Measurements from ENCODE around the gene PHF5A.
"Not testable (repeated sequence)": the region's sequence is repeated elsewhere in the genome, so short reads cannot be mapped to it uniquely, and the experiment has no call there.

The PHF5A gene

GRCh38 chr22:41471568-41471967, 3.1 kb upstream of the PHF5A start:
- Histone ChIP-seq H3K4me2 (peak overlapping the region in 2 of 11 experiments; percentile 90 to 97; a peak in 1 of 22 replicates), H3K27me3 (no peaks in the 10 kb centered on the region), H3K9ac (no peak overlapping the region), H3K4me3 (no peak overlapping the region), H3K4me1 (peaks cover 29 to 48% (median 35%) of the 10 kb centered on the region in 10 experiments), H3K9me3 (replicated peaks in 1 of 11) (peaks cover 0 to 2% (median 0%) of the 10 kb centered on the region in 11 experiments; a peak in 1 of 22 replicates), H3K27ac (no peak overlapping the region), H3K36me3 (peaks cover 34 to 67% (median 51%) of the 10 kb centered on the region in 11 experiments), H4K20me1 (peaks cover 4 to 68% (median 38%) of the 10 kb centered on the region in 11 experiments; a peak in 15 of 22 replicates)
- TF ChIP-seq Cebpa-rat (IDR thresholded peaks at IDR 0.05) = no peak

- Histone ChIP-seq H3K27ac (no peak overlapping the region), H3K9ac (peak overlapping the region in 2 of 11 experiments; percentile 92; a peak in 2 of 22 replicates), H3K9me3 (replicated peaks in 1 of 11) (no peaks in the 10 kb centered on the region), H3K4me3 (peak overlapping the region in 1 of 10 experiments; percentile 86; a peak in 3 of 20 replicates), H3K4me1 (peaks cover 29 to 46% (median 39%) of the 10 kb centered on the region in 10 experiments), H3K36me3 (peaks cover 40 to 68% (median 57%) of the 10 kb centered on the region in 11 experiments), H3K27me3 (no peaks in the 10 kb centered on the region), H4K20me1 (peaks cover 4 to 66% (median 34%) of the 10 kb centered on the region in 11 experiments; a peak in 15 of 22 replicates), H3K4me2 (peak overlapping the region; percentile 82 to 97 (median 93); a peak in 21 of 22 replicates)
- TF ChIP-seq Cebpa-rat (IDR thresholded peaks at IDR 0.05) = no peak
Observed at GRCh38 chr22:41470886-41471285, 2.4 kb upstream of the PHF5A start.

GRCh38 chr22:41469218-41469851, 843 bp upstream of the PHF5A start:
- no peaks in the 10 kb centered on the region for H3K9me3 ChIP-seq (replicated peaks in 1 of 11)
- peaks cover 4 to 64% (median 24%) of the 10 kb centered on the region in 11 experiments; a peak in 15 of 22 replicates for H4K20me1 ChIP-seq
- no peak for TF ChIP-seq Cebpa-rat (IDR thresholded peaks at IDR 0.05)
- H3K4me3 ChIP-seq = peak overlapping the region; percentile 80 to 97 (median 88)
- peaks cover 29 to 40% (median 37%) of the 10 kb centered on the region in 10 experiments for H3K4me1 ChIP-seq
- peak overlapping the region; percentile 88 to 99 (median 96) for H3K27ac ChIP-seq
- H3K4me2 ChIP-seq = peak overlapping the region; percentile 82 to 97 (median 93)
- no peaks in the 10 kb centered on the region for H3K27me3 ChIP-seq
- peak overlapping the region; percentile 89 to 97 (median 92) for H3K9ac ChIP-seq
- H3K36me3 ChIP-seq = peaks cover 51 to 76% (median 64%) of the 10 kb centered on the region in 11 experiments

- H4K20me1 ChIP-seq = peaks cover 0 to 74% (median 22%) of the 10 kb centered on the region in 11 experiments; a peak in 15 of 22 replicates
- no peak overlapping the region for H3K9ac ChIP-seq
- no peak overlapping the region for H3K4me2 ChIP-seq
- no peaks in the 10 kb centered on the region for H3K9me3 ChIP-seq (replicated peaks in 1 of 11)
- H3K27me3 ChIP-seq = no peaks in the 10 kb centered on the region
- no peak overlapping the region for H3K4me3 ChIP-seq
- peaks cover 13 to 33% (median 23%) of the 10 kb centered on the region in 10 experiments for H3K4me1 ChIP-seq
- TF ChIP-seq Cebpa-rat (IDR thresholded peaks at IDR 0.05) = no peak
- peaks cover 82 to 98% (median 97%) of the 10 kb centered on the region in 11 experiments for H3K36me3 ChIP-seq
- H3K27ac ChIP-seq = no peak overlapping the region
Observed at GRCh38 chr22:41461901-41462300, 6.6 kb downstream of the PHF5A start.

GRCh38 chr22:41460071-41460470, 8.4 kb downstream of the PHF5A start:
- Histone ChIP-seq H3K4me2 (peak overlapping the region in 3 of 11 experiments; percentile 9 to 42 (median 21); a peak in 5 of 22 replicates), H4K20me1 (peaks cover 0 to 65% (median 22%) of the 10 kb centered on the region in 11 experiments; a peak in 14 of 22 replicates), H3K36me3 (peaks cover 64 to 96% (median 83%) of the 10 kb centered on the region in 11 experiments), H3K4me1 (peaks cover 13 to 28% (median 17%) of the 10 kb centered on the region in 10 experiments), H3K9ac (peak overlapping the region in 4 of 11 experiments; percentile 1 to 48 (median 20); a peak in 3 of 22 replicates)
- not testable (repeated sequence) for H3K27ac ChIP-seq; H3K4me3 ChIP-seq; H3K9me3 ChIP-seq (replicated peaks in 1 of 11); H3K27me3 ChIP-seq

GRCh38 chr22:41459431-41459830, 9.1 kb downstream of the PHF5A start:
- TF ChIP-seq Cebpa-rat (IDR thresholded peaks at IDR 0.05) = no peak
- Histone ChIP-seq H3K9me3 (replicated peaks in 1 of 11) (no peaks in the 10 kb centered on the region), H4K20me1 (peaks cover 0 to 61% (median 22%) of the 10 kb centered on the region in 11 experiments; a peak in 14 of 22 replicates), H3K4me3 (no peak overlapping the region), H3K4me2 (peak overlapping the region in 5 of 11 experiments; percentile 21 to 64 (median 42); a peak in 6 of 22 replicates), H3K27me3 (no peaks in the 10 kb centered on the region), H3K36me3 (peaks cover 57 to 96% (median 77%) of the 10 kb centered on the region in 11 experiments), H3K4me1 (peaks cover 13 to 28% (median 17%) of the 10 kb centered on the region in 10 experiments), H3K27ac (no peak overlapping the region), H3K9ac (peak overlapping the region in 1 of 11 experiments; percentile 6; a peak in 1 of 22 replicates)

GRCh38 chr22:41458161-41458728, 10.2 kb downstream of the PHF5A start:
- Histone ChIP-seq H3K36me3 (peaks cover 46 to 84% (median 65%) of the 10 kb centered on the region in 11 experiments), H3K9me3 (replicated peaks in 1 of 11) (no peaks in the 10 kb centered on the region), H3K4me1 (peaks cover 13 to 28% (median 17%) of the 10 kb centered on the region in 10 experiments), H3K27ac (no peak overlapping the region), H4K20me1 (peaks cover 0 to 53% (median 21%) of the 10 kb centered on the region in 11 experiments; a peak in 14 of 22 replicates), H3K4me3 (no peak overlapping the region), H3K4me2 (peak overlapping the region in 8 of 11 experiments; percentile 21 to 64 (median 51); a peak in 16 of 22 replicates), H3K9ac (peak overlapping the region in 8 of 11 experiments; percentile 2 to 34 (median 20); a peak in 6 of 22 replicates), H3K27me3 (no peaks in the 10 kb centered on the region)
- TF ChIP-seq Cebpa-rat (IDR thresholded peaks at IDR 0.05) = no peak

GRCh38 chr22:41448189-41448808, 20.2 kb downstream of the PHF5A start:
- Histone ChIP-seq H3K4me1 (peaks cover 21 to 30% (median 28%) of the 10 kb centered on the region in 10 experiments), H3K9ac (peak overlapping the region; percentile 90 to 99 (median 95)), H3K27ac (peak overlapping the region; percentile 89 to 98 (median 95)), H3K4me3 (peak overlapping the region; percentile 88 to 99 (median 96)), H3K4me2 (peak overlapping the region; percentile 82 to 100 (median 98)), H4K20me1 (peaks cover 5 to 28% (median 24%) of the 10 kb centered on the region in 11 experiments; a peak in 21 of 22 replicates), H3K36me3 (peaks cover under 1 to 21% (median 6%) of the 10 kb centered on the region in 11 experiments; a peak in 17 of 22 replicates), H3K27me3 (no peaks in the 10 kb centered on the region), H3K9me3 (replicated peaks in 1 of 11) (no peaks in the 10 kb centered on the region)
- no peak for TF ChIP-seq Cebpa-rat (IDR thresholded peaks at IDR 0.05)

Data from BLaER1 treated with 17β-estradiol and CSF1 and Interleukin-3, amounts not matched to agents 10 nM and 100 nM (cell line).